Measurements from ENCODE around the gene ELP4. TPM values are rescaled to one million over a fixed set of nuclear protein-coding genes. Genes with fewer than 3 reads are reported as not detected.

The ELP4 gene
- total and polyA plus RNA-seq, 2 donors (not counting 1 experiment from before 2014, with no cell fraction given): 7.1 to 31.3 TPM

GRCh38 chr11:31720225-31720624, 210.7 kb downstream of the ELP4 start:
- H3K27me3 Mint-ChIP-seq: no peaks in the 10 kb centered on the region
- CTCF ChIA-PET: no interaction called here
- Histone ChIP-seq H2AFZ (ENCODE audit: insufficient read depth, low read depth, low read length, poor library complexity, severe bottlenecking) (no peak overlapping the region), H3K9me3 (ENCODE audit: control extremely low read depth in 1 of 3, control insufficient read depth in 2 of 3, insufficient read depth in 1 of 3, low read length in 2 of 3) (no peaks in the 10 kb centered on the region), H3K4me2 (replicated peaks; ENCODE audit: low read depth, low read length, poor library complexity, severe bottlenecking) (no peak overlapping the region), H3K9ac (ENCODE audit: low read length) (no peak overlapping the region), H3K27me3 (replicated peaks in 1 of 4; ENCODE audit: control extremely low read depth in 1 of 4, control insufficient read depth in 3 of 4, insufficient read depth in 4 of 4, low read length in 3 of 4) (no peaks in the 10 kb centered on the region), H3K4me3 (ENCODE audit: control extremely low read depth in 1 of 5, extremely low read depth in 1 of 5, insufficient read depth in 1 of 5, low read depth in 2 of 5, low read length in 4 of 5) (no peak overlapping the region), H3K27ac (ENCODE audit: low read length in 2 of 2) (no peak overlapping the region), H3K79me2 (ENCODE audit: control insufficient read depth, insufficient read depth, low read length) (no peaks in the 10 kb centered on the region), H3K36me3 (replicated peaks in 1 of 2; ENCODE audit: control extremely low read depth in 1 of 2, control insufficient read depth in 1 of 2, extremely low read depth in 1 of 2, insufficient read depth in 2 of 2, low read length in 1 of 2) (no peaks in the 10 kb centered on the region), H3K4me1 (ENCODE audit: control insufficient read depth in 2 of 2, insufficient read depth in 2 of 2, low read length in 2 of 2) (no peaks in the 10 kb centered on the region), H4K20me1 (ENCODE audit: control insufficient read depth, insufficient read depth, low read length, poor library complexity, severe bottlenecking) (no peaks in the 10 kb centered on the region)
- 100% methylated on average over 1 of the region's 2 CpGs for WGBS (ENCODE audit: insufficient coverage)
- intact Hi-C loops (cut with micrococcal nuclease): no loop called here
- no peaks in the 10 kb centered on the region for H3K9me3 Mint-ChIP-seq (ENCODE audit: insufficient read depth)
- POLR2A ChIA-PET: no interaction called here
- no peak for TF ChIP-seq EZH2 (IDR thresholded peaks at IDR 0.05; ENCODE audit: borderline replicate concordance, insufficient read depth, low read depth, low read length, poor library complexity, severe bottlenecking)
- no peak for TF ChIP-seq CTCF (IDR thresholded peaks at IDR 0.05)
- H3K27ac Mint-ChIP-seq: no peak overlapping the region
- DNase-seq: no peak
- H3K4me1 Mint-ChIP-seq: no peaks in the 10 kb centered on the region
- ATAC-seq (ENCODE audit: low read depth): no peak
- no peak overlapping the region for H3K4me3 Mint-ChIP-seq

GRCh38 chr11:31720671-31721365, 211.3 kb downstream of the ELP4 start:
- no peaks in the 10 kb centered on the region for H3K9me3 ChIP-seq (ENCODE audit: control extremely low read depth in 1 of 3, control insufficient read depth in 2 of 3, insufficient read depth in 1 of 3, low read length in 2 of 3)
- no peak for DNase-seq
- H3K27me3 ChIP-seq (replicated peaks in 1 of 4; ENCODE audit: control extremely low read depth in 1 of 4, control insufficient read depth in 3 of 4, insufficient read depth in 4 of 4, low read length in 3 of 4): no peaks in the 10 kb centered on the region
- H3K9ac ChIP-seq (ENCODE audit: low read length): no peak overlapping the region
- 100% methylated on average over 2 of the region's 3 CpGs for WGBS (ENCODE audit: insufficient coverage)
- Mint-ChIP-seq H3K4me3 (no peak overlapping the region), H3K4me1 (no peaks in the 10 kb centered on the region), H3K9me3 (ENCODE audit: insufficient read depth) (no peaks in the 10 kb centered on the region), H3K27me3 (no peaks in the 10 kb centered on the region), H3K27ac (no peak overlapping the region)
- no peak overlapping the region for H3K27ac ChIP-seq (ENCODE audit: low read length in 2 of 2)
- POLR2A ChIA-PET: no interaction called here
- H3K4me3 ChIP-seq (ENCODE audit: control extremely low read depth in 1 of 5, extremely low read depth in 1 of 5, insufficient read depth in 1 of 5, low read depth in 2 of 5, low read length in 4 of 5): no peak overlapping the region
- no peak for ATAC-seq (ENCODE audit: low read depth)
- no peaks in the 10 kb centered on the region for H3K36me3 ChIP-seq (replicated peaks in 1 of 2; ENCODE audit: control extremely low read depth in 1 of 2, control insufficient read depth in 1 of 2, extremely low read depth in 1 of 2, insufficient read depth in 2 of 2, low read length in 1 of 2)
- H3K4me1 ChIP-seq (ENCODE audit: control insufficient read depth in 2 of 2, insufficient read depth in 2 of 2, low read length in 2 of 2): no peaks in the 10 kb centered on the region
- TF ChIP-seq EZH2 (IDR thresholded peaks at IDR 0.05; ENCODE audit: borderline replicate concordance, insufficient read depth, low read depth, low read length, poor library complexity, severe bottlenecking): no peak
- no peak for TF ChIP-seq CTCF (IDR thresholded peaks at IDR 0.05)
- intact Hi-C loops (cut with micrococcal nuclease): no loop called here
- H3K79me2 ChIP-seq (ENCODE audit: control insufficient read depth, insufficient read depth, low read length): no peaks in the 10 kb centered on the region
- H3K4me2 ChIP-seq (replicated peaks; ENCODE audit: low read depth, low read length, poor library complexity, severe bottlenecking): no peak overlapping the region
- no peaks in the 10 kb centered on the region for H4K20me1 ChIP-seq (ENCODE audit: control insufficient read depth, insufficient read depth, low read length, poor library complexity, severe bottlenecking)
- no peak overlapping the region for H2AFZ ChIP-seq (ENCODE audit: insufficient read depth, low read depth, low read length, poor library complexity, severe bottlenecking)
- CTCF ChIA-PET: no interaction called here

Measured in B cell (primary cell).